ENCODE measurements around the gene TEKT5.

TEKT5 gene

GRCh38 chr16:10606607-10607006 is 88.1 kb downstream of the TEKT5 start:
- peaks cover 43% of the 10 kb centered on the region for H3K27me3 Mint-ChIP-seq
- no peak overlapping the region for H3K27ac Mint-ChIP-seq (ENCODE audit: low read depth)
- no peak for ATAC-seq (replicated peaks; ENCODE audit: extremely low read depth, poor library complexity, severe bottlenecking)
- no peak for DNase-seq (ENCODE audit: low spot score in 2 of 2)
- no peak overlapping the region for H3K4me3 Mint-ChIP-seq
- no peaks in the 10 kb centered on the region for H3K36me3 Mint-ChIP-seq (ENCODE audit: insufficient read depth)
- no peaks in the 10 kb centered on the region for H3K9me3 Mint-ChIP-seq
- no peaks in the 10 kb centered on the region for H3K4me1 Mint-ChIP-seq

- Mint-ChIP-seq H3K4me1 (no peaks in the 10 kb centered on the region), H3K27me3 (peaks cover 43% of the 10 kb centered on the region), H3K9me3 (no peaks in the 10 kb centered on the region), H3K36me3 (ENCODE audit: insufficient read depth) (no peaks in the 10 kb centered on the region), H3K4me3 (no peak overlapping the region), H3K27ac (ENCODE audit: low read depth) (no peak overlapping the region)
- DNase-seq (ENCODE audit: low spot score in 2 of 2) (no peak), ATAC-seq (replicated peaks; ENCODE audit: extremely low read depth, poor library complexity, severe bottlenecking) (no peak)
Measured at GRCh38 chr16:10605636-10606035, 89.1 kb downstream of the TEKT5 start.

GRCh38 chr16:10601444-10602408 is 93.0 kb downstream of the TEKT5 start:
- H3K27me3 Mint-ChIP-seq = peaks cover 44% of the 10 kb centered on the region
- H3K27ac Mint-ChIP-seq (ENCODE audit: low read depth) = no peak overlapping the region
- ATAC-seq (replicated peaks; ENCODE audit: extremely low read depth, poor library complexity, severe bottlenecking) (no peak), DNase-seq (ENCODE audit: low spot score in 2 of 2) (no peak)
- no peak overlapping the region for H3K4me3 Mint-ChIP-seq
- no peaks in the 10 kb centered on the region for H3K4me1 Mint-ChIP-seq
- H3K9me3 Mint-ChIP-seq = no peaks in the 10 kb centered on the region
- H3K36me3 Mint-ChIP-seq (ENCODE audit: insufficient read depth) = no peaks in the 10 kb centered on the region

GRCh38 chr16:10600782-10601443 is 93.8 kb downstream of the TEKT5 start:
- Mint-ChIP-seq H3K4me1 (no peaks in the 10 kb centered on the region), H3K27ac (ENCODE audit: low read depth) (no peak overlapping the region), H3K4me3 (no peak overlapping the region), H3K27me3 (peaks cover 44% of the 10 kb centered on the region), H3K9me3 (no peaks in the 10 kb centered on the region), H3K36me3 (ENCODE audit: insufficient read depth) (no peaks in the 10 kb centered on the region)
- ATAC-seq (replicated peaks; ENCODE audit: extremely low read depth, poor library complexity, severe bottlenecking) (no peak), DNase-seq (ENCODE audit: low spot score in 2 of 2) (no peak)

- DNase-seq (ENCODE audit: low spot score in 2 of 2) = no peak
- ATAC-seq (replicated peaks; ENCODE audit: extremely low read depth, poor library complexity, severe bottlenecking) = no peak
- peaks cover 49% of the 10 kb centered on the region for H3K27me3 Mint-ChIP-seq
- no peak overlapping the region for H3K27ac Mint-ChIP-seq (ENCODE audit: low read depth)
- no peak overlapping the region for H3K4me3 Mint-ChIP-seq
- H3K9me3 Mint-ChIP-seq = no peaks in the 10 kb centered on the region
- H3K4me1 Mint-ChIP-seq = no peaks in the 10 kb centered on the region
- no peaks in the 10 kb centered on the region for H3K36me3 Mint-ChIP-seq (ENCODE audit: insufficient read depth)
Measured at GRCh38 chr16:10599626-10600025, 95.1 kb downstream of the TEKT5 start.

- H3K27ac Mint-ChIP-seq (ENCODE audit: low read depth) = no peak overlapping the region
- H3K36me3 Mint-ChIP-seq (ENCODE audit: insufficient read depth) = no peaks in the 10 kb centered on the region
- H3K27me3 Mint-ChIP-seq = peaks cover 38% of the 10 kb centered on the region
- DNase-seq (ENCODE audit: low spot score in 2 of 2) (no peak), ATAC-seq (replicated peaks; ENCODE audit: extremely low read depth, poor library complexity, severe bottlenecking) (no peak)
- no peaks in the 10 kb centered on the region for H3K9me3 Mint-ChIP-seq
- no peaks in the 10 kb centered on the region for H3K4me1 Mint-ChIP-seq
- no peak overlapping the region for H3K4me3 Mint-ChIP-seq
Measured at GRCh38 chr16:10598157-10598556, 96.6 kb downstream of the TEKT5 start.

GRCh38 chr16:10597187-10597601 is 97.5 kb downstream of the TEKT5 start:
- peaks cover 31% of the 10 kb centered on the region for H3K27me3 Mint-ChIP-seq
- DNase-seq (ENCODE audit: low spot score in 2 of 2) = no peak
- no peak overlapping the region for H3K4me3 Mint-ChIP-seq
- H3K36me3 Mint-ChIP-seq (ENCODE audit: insufficient read depth) = no peaks in the 10 kb centered on the region
- no peak overlapping the region for H3K27ac Mint-ChIP-seq (ENCODE audit: low read depth)
- no peak for ATAC-seq (replicated peaks; ENCODE audit: extremely low read depth, poor library complexity, severe bottlenecking)
- H3K9me3 Mint-ChIP-seq = no peaks in the 10 kb centered on the region
- H3K4me1 Mint-ChIP-seq = no peaks in the 10 kb centered on the region

GRCh38 chr16:10594312-10594950 is 100.3 kb downstream of the TEKT5 start:
- Mint-ChIP-seq H3K36me3 (ENCODE audit: insufficient read depth) (no peaks in the 10 kb centered on the region), H3K4me3 (no peak overlapping the region), H3K9me3 (no peaks in the 10 kb centered on the region), H3K27ac (ENCODE audit: low read depth) (no peak overlapping the region), H3K4me1 (no peaks in the 10 kb centered on the region), H3K27me3 (peaks cover 37% of the 10 kb centered on the region)
- DNase-seq (ENCODE audit: low spot score in 2 of 2) (no peak), ATAC-seq (replicated peaks; ENCODE audit: extremely low read depth, poor library complexity, severe bottlenecking) (no peak)

GRCh38 chr16:10592611-10593010 is 102.1 kb downstream of the TEKT5 start:
- H3K27me3 Mint-ChIP-seq = peaks cover 52% of the 10 kb centered on the region
- no peaks in the 10 kb centered on the region for H3K9me3 Mint-ChIP-seq
- no peaks in the 10 kb centered on the region for H3K36me3 Mint-ChIP-seq (ENCODE audit: insufficient read depth)
- DNase-seq (ENCODE audit: low spot score in 2 of 2) (no peak), ATAC-seq (replicated peaks; ENCODE audit: extremely low read depth, poor library complexity, severe bottlenecking) (no peak)
- no peak overlapping the region for H3K4me3 Mint-ChIP-seq
- H3K27ac Mint-ChIP-seq (ENCODE audit: low read depth) = no peak overlapping the region
- H3K4me1 Mint-ChIP-seq = no peaks in the 10 kb centered on the region

GRCh38 chr16:10590342-10590741 is 104.4 kb downstream of the TEKT5 start:
- Mint-ChIP-seq H3K4me3 (no peak overlapping the region), H3K27me3 (peaks cover 51% of the 10 kb centered on the region), H3K9me3 (no peaks in the 10 kb centered on the region), H3K27ac (ENCODE audit: low read depth) (no peak overlapping the region), H3K36me3 (ENCODE audit: insufficient read depth) (no peaks in the 10 kb centered on the region), H3K4me1 (no peaks in the 10 kb centered on the region)
- no peak for DNase-seq (ENCODE audit: low spot score in 2 of 2)
- ATAC-seq (replicated peaks; ENCODE audit: extremely low read depth, poor library complexity, severe bottlenecking) = no peak

GRCh38 chr16:10589109-10589508 is 105.6 kb downstream of the TEKT5 start:
- Mint-ChIP-seq H3K27ac (ENCODE audit: low read depth) (no peak overlapping the region), H3K27me3 (peaks cover 57% of the 10 kb centered on the region), H3K36me3 (ENCODE audit: insufficient read depth) (no peaks in the 10 kb centered on the region), H3K9me3 (no peaks in the 10 kb centered on the region), H3K4me1 (no peaks in the 10 kb centered on the region), H3K4me3 (no peak overlapping the region)
- ATAC-seq (replicated peaks; ENCODE audit: extremely low read depth, poor library complexity, severe bottlenecking) (no peak), DNase-seq (ENCODE audit: low spot score in 2 of 2) (no peak)

GRCh38 chr16:10587622-10588021 is 107.1 kb downstream of the TEKT5 start:
- no peaks in the 10 kb centered on the region for H3K9me3 Mint-ChIP-seq
- H3K27ac Mint-ChIP-seq (ENCODE audit: low read depth) = no peak overlapping the region
- H3K27me3 Mint-ChIP-seq = peaks cover 72% of the 10 kb centered on the region
- H3K36me3 Mint-ChIP-seq (ENCODE audit: insufficient read depth) = no peaks in the 10 kb centered on the region
- DNase-seq (ENCODE audit: low spot score in 2 of 2) (no peak), ATAC-seq (replicated peaks; ENCODE audit: extremely low read depth, poor library complexity, severe bottlenecking) (no peak)
- no peaks in the 10 kb centered on the region for H3K4me1 Mint-ChIP-seq
- H3K4me3 Mint-ChIP-seq = no peak overlapping the region
